Limb (tissue), 2 donors: ENCODE results near the gene VAT1L.

Source experiments
- DNase-seq, 2 donors: peaks; one replicate each; pipeline ENCODE4 v3.0.0-alpha.2; 2016; ENCODE audit errors: extremely low spot score in 2 of 2

The VAT1L gene

DNA sequence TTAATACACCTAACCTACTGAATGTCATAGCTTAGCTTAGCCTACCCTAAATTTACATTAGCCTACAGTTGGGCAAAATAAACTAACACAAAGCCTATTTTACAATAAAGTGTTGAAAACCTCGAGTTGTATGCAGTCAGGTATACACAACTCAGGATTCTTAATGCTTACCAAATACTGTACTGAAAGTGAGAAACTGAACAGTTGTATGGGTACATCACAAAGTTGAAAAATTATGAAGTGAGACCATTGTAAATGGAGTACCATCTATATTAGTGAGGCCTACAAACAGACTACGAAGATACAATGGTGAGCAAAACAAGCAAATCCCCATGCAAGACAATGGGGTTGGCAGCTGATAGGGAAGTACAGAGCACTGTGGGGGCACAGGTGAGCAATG lies 79.7 kb downstream of the VAT1L start:
- DNase-seq = no peak

DNA sequence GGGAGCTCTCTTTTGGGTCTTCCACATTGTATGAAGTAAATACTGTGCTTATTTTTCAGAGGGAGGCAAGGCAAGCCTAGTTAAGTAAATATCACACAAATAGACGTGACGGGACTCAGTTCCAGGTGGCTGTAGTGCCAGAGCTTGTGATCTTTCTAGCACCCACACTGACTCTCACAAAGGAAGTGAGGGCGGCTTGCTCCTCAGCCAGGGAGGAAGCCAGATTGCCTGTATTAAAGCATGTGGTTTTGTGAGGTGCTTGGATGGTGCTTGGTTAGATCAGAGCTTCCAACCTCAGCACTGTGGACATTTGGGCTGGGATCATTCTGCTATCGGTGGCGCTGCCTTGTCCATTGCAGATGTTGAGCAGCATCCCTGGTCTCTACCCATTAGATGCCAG lies 80.1 kb downstream of the VAT1L start:
- no peak for DNase-seq

DNA sequence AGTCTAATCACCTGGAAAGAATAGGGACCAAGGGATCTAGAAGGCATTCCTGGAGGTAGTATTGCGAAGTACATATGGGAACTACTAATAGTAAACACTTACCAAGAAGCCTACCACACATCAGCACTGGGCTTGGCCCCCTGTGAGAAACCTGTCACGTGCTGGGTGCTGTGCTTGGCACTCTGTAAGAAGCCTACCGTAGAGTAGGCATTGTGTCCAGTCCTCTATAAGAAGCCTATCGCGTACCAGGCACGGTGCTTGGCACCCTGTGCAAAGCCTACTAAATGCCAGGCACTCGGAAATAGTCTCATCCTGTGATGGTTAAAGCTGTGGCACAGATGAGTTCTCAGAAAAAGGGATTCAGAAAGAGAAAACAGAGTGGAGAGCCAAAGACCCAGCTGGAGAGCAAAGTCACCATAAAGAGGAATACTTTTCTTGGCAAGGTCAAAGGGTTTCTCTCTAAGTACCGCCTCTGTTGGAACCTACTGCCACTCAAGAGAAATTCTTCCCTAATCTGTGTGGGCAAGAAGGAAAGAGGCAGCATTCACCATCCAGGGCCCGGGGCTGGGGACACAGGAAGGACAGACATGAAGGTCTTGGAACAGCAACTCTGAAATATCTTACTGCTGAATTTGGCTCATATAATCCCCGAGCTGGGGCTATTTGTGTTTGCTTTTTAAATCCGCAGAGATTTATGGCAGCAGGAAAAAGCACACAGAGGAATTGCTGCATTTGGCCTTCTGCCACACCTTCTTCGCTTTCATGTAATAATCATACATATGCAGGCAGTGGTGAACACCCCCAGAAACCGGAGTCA lies 81.8 kb downstream of the VAT1L start:
- DNase-seq = peak; percentile 44 to 55

DNA sequence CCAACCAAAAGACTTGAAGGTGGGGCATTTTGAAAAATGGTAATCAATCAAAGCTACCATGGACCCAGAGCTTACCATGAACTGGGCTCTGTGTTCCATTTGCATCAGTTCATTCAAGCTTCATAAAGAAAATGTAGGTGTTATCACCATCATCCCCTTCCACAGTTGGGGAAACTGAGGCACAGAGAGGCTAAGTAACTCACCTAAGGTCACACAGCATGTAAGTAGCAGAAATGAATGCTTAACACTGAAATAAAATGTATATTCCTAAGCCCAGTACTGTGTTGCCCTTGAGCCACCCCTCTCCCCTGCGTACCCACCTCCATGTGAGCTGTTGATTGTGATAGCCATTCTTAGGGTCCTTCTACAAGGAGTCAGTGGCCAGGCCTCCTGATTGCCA lies 83.6 kb downstream of the VAT1L start:
- no peak for DNase-seq

DNA sequence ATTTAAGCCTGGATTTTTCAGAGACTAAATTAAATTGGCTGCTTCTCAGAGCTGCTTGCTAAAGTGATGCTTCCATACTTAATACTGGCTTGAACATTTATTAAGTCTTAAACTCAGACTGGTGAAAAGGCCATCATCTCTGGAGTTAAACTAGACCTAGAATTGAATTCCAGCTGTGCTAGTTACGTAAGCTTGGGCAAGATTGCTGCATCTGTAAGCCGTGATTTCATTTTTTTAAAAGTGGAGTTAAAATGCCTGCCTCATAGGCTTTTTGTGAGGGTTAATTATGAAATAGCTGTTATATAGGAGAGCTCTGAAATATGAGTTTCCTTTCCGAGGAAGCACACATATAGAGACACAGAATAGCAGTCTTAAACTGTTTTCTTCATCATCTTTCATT lies 84.7 kb downstream of the VAT1L start:
- no peak for DNase-seq

DNA sequence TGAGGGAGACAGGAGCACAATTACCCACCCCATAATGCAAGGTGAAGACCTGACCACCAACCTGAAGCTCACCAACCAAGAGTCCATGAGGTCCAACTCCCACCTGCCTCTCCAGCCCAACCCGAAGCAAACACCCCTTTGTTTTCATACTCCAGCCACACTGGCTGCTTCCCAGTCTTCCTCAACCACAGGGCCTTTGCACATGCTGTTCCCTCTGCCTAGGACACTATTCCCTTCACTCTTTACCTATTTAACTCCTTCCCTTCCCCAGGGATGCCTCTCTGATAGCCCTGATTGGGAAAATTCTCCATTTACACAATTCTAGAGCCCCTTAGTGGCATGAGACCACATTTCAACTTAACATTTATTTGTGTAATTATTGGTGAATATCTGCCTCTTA lies 86.0 kb downstream of the VAT1L start:
- DNase-seq = no peak

DNA sequence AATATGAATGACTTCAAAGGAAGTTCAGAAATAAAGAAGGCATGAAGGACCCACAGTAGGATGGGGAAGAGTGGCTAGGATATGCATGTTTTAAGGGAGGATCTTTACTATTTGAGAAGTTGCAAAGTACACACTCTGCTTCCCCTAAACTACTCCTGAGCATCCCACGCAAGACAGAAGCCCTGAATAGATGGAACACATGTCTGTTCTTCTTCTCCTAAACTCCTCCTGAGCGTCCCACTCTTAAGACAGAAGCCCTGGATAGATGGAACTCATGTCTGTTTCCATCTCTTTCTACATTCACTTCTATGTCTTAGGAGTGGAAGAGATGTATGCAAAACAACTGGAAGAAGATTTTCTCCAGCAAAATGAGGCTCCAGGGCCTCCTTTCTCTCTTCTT lies 88.4 kb downstream of the VAT1L start:
- DNase-seq = no peak

DNA sequence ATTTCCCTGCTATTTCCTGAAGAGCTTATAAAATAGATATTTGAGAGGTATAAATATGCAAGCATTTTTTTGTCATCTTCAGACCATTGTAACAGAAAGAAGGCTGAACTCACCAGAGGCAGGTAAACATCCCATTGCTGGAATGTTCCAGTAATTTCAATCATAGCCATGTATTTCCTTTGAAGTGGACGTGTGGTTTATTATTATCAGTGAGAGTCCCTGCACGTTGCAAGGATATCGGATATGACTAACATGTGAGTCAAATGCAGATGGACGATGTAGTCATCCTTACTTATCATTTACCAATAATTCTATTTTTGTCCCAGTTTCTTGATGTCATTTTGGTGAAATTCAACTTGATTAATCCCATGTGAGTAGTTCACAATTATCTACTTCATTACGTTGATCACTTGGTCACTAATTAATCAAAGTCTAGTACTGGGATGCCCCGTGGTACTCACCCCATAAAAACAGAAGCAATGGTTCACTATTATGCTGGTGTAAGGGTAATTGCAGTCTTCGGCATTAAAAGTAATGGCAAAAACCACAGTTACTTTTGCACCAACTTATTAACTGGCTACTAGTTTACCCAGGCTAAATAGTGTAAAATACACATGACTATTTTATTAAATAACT lies 89.5 kb downstream of the VAT1L start:
- no peak for DNase-seq

DNA sequence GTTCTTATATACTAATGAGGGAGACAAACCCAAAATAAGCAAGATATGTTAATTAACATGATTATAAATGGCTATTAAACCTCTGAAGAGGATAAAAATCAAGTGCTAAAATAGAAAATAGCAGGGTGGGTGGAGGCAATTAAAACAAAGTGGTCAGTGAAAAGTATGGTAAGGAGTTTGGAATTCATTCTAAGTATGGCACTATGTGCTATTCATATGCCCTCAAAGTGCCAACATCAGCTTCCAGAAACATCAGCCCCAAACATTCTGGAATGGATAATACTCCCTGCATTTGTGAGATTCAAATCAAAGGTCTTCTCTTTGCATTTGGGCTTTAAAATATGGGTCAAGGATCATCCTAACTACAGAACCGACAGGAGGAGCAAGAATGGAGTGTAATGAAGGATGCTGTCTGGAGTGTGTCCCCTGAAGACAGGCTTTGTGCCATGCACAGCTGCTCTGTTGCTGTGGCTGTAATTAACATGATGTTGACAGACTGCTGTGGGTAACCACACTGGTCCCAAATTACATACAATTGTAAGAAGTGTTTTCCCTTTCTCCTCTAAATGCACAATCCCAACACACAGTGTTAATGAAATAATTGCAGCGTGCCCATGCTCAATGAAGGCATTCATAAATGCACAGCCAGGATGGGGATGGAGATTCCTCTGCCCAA lies 93.1 kb downstream of the VAT1L start:
- DNase-seq = no peak

DNA sequence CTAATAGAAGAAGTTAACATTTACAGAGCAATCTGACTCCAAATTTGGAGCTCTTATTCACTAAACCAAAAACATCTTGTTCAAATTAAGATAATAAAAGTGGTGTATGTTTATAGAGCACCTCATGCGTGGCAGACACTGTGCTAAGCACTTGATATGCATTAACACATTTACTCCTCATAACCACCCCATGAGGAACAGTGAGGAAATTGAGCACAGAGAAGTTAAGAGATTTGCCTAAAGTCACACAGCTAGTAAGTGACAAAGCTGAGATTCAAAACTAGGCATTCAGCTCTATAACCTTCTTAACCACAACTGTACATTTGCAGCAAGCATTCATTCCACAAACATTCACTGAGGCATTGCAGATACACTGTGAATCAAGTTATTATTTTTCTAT lies 94.0 kb downstream of the VAT1L start:
- DNase-seq = no peak

DNA sequence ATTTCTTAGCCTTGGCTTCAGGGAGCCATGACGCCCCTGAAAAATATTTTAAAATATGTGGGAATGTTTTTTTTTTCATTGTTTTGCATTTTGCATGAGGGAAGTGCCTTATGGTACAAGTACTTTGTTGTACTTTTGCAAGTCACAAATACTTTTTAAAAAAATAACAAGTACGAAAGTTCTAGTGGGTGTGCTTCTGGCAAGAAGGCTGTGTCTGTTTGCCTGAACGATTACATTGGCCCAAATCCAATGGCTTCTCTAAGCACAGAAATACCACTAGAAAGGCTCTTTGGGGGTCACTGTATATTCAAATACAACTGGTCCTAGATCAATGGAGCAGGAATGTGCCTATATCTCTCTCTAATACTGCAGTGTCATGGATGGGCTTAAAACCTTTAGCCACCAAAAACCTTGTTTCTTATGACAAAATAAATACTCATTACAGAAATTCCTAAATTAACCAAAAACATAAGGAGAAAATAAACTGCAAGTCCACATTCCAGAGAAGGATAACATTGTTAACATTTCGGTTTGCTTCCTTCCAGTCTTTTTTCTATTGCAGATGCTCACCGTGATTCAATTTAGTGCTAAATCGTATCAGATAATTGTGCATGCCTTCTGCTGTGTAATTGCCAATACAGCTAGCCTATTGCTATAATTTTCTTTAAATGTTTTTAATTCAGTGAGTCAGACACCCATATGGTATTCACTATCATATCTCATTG lies 97.4 kb downstream of the VAT1L start:
- DNase-seq = no peak

DNA sequence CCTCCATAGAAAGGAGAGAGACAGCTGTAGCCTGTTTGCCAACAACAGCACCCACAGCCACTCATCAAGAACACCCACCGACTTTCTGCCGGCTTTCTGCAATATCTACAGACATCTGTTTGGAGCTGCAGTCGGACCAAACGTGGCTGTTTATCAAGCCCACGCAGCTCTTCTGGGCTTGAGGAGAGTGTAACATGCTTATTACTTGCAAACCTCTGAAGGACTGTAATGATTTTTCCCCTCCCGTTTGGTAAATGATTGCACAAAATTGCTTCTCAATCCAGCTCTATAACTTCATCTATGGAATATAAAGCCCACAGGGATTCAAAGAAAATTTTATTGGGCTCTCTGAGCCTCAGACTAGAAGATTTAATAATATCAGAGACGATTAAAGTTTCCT lies 100.5 kb downstream of the VAT1L start:
- DNase-seq = no peak

DNA sequence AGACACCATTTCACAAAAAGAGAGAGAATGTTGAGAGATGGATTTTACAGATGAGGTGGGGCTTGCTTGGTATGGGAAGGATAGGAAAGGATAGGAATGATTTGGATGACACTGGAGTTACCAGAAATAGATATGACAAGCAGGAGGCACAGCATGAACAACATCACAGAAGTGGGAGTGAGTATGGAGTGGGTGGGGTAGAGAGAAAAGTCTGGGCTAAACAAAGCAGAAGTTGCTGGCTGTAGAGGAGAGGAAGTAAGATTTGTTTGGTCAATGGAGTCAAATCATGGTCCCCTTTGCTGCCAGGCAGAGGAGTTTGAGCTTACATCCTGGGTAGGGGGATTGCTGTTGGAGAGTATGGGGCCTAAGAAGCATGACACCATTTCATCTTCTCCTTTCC lies 101.7 kb downstream of the VAT1L start:
- no peak for DNase-seq

DNA sequence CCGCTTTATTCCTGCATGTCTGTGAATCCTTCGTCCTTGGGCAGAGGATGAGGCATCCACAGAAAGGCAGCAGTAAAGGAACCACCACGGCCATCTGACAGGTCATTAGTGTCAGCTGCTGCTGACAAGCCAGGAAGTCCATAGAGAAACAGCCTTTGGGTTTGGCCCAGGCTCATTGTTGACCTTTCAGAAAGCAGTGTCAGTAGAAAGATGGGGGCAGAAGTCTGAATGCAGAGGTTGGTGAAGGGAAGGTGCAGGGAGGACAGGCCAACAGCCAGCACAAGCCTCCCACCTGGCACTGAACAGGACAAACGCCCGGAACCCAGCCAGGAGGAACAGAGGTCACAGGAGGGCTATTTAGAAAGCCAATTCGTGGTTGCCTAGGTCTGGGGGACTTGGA lies 105.8 kb downstream of the VAT1L start:
- DNase-seq = no peak

DNA sequence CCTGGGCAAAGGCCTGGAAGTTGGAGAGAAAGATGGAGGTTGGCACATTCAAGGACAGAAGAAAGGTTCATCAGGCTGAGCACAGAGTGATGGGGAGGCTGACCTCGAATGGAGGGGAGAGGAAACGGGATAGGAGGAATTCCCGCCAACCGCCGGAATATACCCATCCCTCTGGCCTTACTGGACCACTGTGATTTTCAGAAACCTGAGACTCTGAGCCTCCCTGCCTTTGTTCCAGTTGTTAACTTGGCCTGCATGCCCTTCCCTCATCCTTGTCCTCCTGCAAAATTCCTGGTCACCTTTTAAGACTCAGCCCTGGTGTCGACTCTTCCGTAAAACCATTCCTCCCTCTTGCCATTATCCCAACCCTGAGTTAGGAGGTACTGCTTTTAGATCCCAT lies 107.6 kb downstream of the VAT1L start:
- no peak for DNase-seq

DNA sequence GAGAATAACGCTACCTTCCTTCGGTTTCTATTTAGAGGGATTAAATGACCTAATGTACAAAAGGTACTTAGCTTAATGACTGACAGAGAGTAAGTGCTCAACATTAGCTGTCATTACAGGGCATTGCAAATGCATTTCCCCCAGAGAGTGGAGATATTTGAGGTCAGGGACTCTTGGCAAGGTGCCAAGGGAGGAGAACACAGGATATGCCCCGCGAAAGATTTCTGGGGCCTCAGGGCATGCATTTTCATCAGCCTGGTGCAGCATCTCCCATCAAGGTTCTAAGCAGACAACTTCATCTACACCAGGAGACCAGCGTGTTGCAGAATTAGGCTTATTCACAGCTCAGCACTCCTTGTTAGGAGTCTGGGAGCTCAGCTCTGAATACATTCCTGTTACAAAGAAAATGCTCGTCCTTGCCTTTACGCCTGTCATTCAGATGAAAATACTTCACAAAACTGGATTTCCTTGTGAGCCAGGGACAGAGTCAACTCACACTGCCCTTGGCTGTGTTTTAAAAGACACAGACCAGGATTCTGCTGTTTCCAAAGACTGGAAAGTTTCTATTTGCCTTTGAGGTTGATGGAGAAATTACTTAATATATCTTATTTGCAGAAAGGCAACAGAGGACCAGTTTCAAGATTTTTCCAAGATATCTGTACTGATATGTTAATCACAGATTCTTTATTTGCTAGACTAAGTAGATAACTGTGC lies 108.2 kb downstream of the VAT1L start:
- no peak for DNase-seq

DNA sequence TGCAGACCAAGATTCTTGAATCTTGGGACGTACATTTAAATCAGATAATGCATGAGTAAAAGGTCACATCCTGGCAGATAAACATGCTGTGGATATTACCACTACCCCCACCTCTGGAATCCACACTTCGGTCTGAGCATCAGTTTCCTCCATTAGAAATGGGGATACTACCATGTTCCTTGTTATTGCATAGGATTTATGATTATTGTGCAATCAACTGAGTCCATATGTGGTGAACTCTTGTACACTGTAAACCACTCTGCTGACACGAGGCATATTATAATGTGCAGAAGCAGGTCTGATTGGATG lies 108.7 kb downstream of the VAT1L start:
- DNase-seq = no peak

DNA sequence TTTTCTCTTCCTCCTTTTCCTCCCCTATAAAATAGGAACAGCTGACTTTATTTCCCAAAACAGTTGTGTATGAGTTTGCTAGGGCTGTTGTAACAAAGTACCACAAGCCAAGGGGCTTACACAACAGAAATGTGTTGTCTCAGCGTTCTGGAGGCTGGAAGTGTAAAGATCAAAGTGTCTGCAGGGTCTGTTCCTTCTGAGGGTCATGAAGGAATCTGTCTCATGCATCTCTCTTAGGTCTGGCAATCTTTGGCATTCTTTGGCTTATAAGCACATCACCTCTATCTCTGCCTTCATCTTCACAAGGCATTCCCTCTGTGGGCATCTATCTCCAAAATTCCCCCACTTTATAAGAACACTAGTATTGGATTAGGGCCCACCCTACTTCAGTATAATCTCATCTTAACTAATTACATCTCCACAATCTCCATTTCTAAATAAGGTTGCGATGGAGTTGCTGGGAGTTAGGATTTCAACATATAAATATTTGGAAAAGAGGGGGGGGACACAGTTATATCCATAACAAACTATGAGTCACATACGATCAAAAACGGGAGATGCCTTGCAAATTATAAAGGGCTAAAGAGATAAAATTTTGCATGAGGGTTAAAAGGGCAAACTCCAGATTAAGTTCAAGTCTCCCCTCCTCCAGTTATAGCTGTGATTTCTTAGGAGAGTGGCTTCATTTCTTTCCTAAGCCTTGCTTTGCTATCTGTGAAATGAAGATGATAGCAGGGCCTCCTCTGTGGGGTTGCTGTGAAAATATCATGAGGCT lies 109.7 kb downstream of the VAT1L start:
- DNase-seq = no peak

DNA sequence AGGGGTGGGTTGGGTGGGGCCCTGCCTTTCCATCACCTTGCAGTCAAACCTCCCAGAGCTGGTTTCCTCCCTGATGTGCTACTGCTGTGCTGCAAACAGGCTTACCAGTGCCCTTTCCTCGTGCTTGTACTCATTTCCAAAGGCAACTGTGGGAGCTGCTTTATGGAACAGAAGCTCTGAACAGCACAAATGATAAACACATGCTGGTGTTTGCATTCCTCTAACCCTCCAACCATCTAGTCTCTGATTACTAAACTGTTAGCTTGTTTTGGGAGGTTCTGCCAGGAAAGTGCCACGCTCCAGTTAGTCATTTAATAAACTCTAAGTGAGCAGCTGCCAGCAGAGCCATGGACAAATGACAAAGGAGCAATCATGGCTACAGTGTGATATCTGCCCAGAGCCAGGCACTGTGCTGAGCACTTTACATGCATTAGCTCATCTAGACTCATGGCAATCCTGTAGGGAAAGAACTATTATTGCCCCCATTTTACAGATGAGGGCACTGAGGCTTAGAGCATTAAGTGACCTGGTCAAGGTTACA lies 110.4 kb downstream of the VAT1L start:
- no peak for DNase-seq

DNA sequence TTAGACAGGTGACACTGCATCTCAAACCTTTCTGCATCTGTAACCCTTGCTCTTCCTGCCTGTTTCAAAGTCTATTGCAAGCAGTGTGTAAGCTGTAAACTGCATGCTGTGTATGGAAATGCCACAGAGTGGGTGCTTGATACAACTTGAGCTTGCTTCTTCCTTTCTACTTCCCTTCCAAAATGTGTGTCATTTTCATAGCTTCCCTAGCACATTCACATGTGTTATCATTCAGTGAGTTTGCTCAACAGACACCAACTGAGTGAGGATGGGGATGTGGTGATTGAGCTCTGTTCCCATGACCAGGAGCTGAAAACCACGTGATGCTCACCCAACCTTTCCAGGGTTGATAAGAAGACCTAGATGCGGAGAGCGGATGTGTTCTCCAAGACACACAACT lies 111.1 kb downstream of the VAT1L start:
- DNase-seq = no peak
